GM18870 (cell line): ENCODE data around the gene PITPNB.

Source experiments
- ATAC-seq: cut with Tn5 transposase; IDR thresholded peaks from one replicate; pipeline ENCODE4 v1.9.1; 2021; ENCODE audit warnings: moderate library complexity; ENCODE audit not compliant: unreplicated experiment

The PITPNB gene

DNA sequence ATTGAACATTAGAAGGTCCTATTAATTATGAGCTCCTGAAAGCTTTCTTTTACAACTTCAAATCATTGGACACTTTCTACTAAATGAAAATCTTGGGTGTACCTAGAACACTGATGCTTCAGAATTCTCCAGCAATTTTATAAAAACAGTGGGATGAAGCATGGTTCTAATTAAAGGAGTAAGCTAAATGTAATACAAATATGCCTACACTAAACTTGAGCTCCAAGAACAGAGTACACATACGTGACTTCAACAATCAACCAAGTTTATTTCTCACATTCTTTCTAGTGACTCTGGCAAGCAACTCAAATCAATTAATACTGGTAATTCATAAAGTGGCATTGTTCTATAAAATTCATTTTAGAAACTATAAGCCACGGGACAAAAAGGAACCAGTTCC is 55.5 kb downstream of the PITPNB start:
- no peak for ATAC-seq

DNA sequence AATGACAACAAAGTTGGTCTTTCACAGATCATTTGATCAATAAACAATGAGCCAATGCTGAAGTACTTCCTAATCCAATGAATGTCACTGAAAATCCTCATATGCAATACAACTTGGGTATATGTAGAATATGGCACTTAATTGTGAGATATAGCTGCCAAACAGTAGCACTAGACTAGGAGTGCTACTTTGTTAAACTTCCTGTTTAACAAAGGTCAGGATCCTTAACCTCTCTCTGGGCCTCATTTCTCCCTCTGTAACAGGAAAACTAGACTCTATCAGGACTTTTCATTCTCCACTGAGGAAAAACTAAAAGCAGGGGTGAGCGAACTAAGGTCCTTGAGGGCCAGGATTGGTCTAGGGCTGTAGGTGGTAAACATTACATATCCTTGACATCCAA is 56.1 kb downstream of the PITPNB start:
- ATAC-seq: no peak

DNA sequence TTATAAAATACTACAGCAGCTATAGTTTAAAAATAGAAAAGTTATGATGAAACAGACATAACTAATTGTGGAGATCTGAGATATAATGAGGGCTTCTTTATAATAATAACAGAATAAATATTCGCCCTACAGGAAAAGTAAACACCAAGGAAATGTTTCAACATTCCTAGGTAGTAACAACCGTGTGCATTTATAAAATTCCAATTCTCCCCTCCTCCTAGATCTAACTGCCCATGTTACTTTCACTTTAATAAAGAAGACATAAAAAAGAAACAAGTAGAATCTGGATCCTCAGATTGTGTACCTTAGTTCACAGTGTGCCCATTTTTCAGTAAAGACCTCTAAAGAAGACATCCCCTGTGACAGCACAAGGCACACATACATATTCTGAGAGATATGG is 59.7 kb downstream of the PITPNB start:
- ATAC-seq: no peak

DNA sequence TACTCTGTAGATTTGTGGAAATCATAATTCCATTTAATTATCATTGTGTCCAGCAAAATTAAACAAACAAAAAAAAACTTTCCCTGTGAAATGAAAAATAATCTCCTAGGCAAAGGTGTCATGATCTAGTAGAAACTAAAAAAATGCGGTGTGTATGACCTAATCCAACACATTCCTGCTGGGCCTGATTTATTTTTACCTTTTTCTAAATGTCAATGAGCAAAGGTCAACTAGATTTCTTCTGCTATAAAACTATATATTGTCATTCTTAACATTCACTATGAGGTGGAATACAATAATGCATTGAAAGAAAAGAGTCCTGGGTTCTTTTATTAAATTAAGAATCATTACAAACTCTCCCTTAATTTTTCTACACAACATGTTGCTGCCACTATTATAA is 60.4 kb downstream of the PITPNB start:
- no peak for ATAC-seq

DNA sequence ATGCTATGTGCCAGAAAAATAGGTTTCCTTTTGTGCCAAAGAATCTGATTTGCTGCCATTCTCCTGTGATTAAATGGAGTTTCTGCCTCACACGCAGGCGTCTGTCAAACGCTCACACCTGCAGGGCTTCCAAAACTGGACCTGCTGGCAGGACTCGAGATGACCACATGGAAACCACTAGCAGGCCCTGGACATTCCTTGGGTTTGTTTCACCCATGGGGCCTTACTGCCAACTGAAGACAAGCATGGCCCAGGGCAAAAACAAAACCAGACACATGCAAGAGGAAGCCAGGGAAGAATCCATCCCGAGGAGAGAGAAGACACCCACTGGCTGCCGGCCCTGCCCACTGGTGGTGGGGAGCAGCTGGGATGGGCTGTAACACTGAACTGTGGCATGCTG is 61.6 kb downstream of the PITPNB start:
- ATAC-seq: no peak

DNA sequence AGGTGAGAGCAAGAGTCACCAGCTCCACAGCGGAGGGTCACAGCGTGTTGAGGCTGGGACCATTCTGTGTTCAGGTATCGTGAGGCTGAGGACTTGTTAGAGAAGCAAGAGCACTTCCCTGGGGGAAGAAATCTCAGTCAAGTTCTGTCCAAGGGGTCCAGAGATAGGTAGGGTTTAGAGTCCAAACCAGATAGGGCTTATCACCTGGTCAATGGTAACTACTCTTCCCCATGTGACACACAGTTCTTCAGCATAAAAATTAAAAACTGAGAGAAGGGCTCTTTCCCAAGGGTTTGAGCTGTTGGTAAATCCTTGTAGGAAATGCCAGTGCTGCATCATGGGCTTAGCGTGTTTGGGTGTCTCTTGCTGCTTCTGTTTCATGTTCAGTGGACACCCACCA is 62.7 kb downstream of the PITPNB start:
- ATAC-seq: no peak

DNA sequence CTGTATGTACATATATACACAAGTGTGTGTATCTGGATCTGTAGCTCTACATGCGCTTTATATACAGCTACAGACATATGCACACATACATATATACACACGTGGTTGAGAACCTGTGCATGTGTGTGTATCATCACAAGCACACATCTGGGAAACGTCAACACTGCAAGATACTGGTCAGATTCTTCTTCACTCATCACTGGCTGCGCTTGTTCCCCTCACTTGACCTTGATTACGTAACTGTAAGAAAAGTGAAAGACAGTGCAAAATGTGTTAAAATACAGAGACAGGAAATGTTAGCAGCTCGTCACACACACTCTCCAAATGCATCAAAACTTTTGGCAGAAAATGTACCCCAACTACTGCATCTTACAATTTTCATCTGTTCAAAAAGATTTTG is 65.6 kb downstream of the PITPNB start:
- ATAC-seq: no peak

DNA sequence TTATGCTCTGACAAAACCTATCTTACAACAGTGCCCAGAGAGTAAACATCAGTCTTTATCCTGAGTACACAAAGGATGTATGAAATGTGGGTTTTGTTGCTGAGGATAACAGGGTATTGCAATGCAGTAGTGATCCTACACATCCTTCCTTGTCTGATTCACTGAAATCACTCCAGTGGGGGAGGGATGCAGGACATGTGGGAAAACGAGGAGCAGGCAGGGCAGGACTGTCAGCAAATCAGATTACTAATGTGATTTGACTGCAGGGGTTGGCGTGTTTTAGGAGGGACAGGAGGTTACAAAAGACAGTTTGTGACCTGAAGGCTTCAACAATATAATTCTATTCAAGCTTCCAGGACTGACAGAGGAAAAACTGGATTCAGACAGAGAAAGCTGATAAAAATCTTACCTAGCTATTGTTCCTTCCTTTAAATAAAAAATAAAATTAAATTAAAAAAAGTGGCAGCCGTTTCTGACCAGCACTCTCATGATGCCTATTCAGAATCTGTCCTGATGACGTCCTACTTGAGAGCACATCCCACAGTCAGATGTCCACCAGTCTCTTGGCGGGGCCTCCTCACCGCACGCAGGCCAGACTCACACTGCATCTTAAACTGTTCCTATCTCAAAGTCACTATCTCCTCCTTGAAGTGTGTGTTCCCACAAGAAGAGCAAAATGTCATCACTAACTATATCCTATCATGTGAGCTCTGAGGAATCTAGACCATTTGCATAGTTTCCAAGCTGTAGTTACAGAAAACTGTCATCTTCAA is 66.9 kb downstream of the PITPNB start:
- no peak for ATAC-seq

DNA sequence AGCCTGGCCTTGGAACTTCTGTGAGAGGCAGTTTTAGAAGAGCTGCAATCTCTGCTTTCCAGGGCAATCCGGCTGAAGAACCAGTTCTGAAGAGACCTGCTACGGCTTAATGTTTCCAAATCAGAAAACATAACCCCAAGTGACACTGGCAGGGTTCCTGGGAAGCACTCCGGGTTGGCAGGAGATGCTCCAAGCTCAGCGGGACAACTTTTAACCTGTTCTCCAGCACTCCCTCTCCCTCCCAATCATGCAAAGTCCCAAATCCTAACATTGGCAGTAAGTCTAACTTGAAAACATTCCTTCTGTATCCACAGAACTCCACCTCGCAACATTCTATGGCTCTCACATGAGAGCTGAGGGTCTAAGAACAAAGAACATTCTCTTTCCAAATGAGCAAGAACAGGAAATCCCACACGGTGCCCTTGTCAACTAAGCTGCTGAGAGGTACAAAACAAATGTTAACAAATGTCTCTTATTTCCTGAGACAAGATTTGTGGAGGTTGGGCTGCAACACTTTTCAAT is 69.0 kb downstream of the PITPNB start:
- no peak for ATAC-seq

DNA sequence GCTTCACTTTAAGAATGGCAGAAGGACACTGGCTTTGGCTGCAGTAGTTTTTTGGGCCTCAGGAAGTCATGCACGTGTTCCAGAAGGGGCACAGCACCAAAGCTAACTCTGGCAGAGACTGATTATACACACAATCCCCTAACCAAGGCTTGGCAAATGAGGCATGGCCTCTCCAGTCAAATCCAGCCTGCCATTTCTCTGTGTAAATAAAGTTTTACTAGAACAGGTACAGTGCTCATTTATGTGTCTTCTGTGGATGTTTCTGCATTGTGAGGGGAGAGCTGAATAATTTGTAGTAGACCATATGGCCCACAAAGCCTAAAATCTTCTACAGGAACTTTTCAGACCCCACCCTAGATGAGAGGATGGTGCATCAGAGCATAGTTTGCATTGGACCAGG is 71.1 kb downstream of the PITPNB start:
- no peak for ATAC-seq

DNA sequence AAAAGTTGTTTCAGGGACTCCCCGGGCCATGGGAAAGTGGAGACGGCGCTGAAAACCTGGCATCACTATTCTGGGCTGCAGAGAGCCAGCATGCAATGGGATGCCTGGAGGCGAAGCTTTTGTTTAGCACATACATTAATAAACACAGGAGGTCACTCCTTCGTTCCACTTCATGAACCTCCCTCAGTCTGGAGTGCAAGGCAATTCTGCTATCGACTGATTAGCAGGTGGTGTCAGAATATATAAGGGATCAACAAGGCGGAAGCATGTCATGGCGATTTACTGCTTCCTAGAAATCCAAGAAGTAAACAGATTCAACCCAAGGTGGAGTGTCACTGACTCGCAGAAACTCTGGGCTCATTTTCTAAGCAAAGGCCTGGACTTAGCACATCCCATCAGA is 72.1 kb downstream of the PITPNB start:
- no peak for ATAC-seq

DNA sequence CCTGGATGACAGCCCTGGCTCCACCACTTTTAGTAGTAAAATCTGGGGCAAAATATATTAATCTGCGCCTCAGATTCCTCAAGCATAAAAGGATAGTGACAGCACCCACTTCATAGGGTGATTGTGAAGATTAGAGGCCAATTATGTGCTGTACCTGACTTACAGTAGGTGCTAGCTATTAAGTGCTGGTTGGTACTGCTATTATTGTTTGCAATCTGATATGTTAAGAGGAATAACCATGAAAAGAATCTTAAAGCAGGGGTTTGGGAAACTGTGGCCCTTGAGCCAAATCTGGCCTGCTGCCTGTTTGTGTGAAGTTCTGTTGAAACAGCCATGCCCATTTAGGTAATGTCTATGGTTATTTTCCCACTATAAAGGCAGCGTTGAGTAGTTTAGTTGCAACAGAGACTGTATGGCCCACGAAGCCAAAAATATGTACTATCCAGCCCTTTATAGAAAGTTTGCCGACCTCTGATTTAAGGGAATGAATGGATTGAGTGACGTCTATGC is 72.8 kb downstream of the PITPNB start:
- no peak for ATAC-seq

DNA sequence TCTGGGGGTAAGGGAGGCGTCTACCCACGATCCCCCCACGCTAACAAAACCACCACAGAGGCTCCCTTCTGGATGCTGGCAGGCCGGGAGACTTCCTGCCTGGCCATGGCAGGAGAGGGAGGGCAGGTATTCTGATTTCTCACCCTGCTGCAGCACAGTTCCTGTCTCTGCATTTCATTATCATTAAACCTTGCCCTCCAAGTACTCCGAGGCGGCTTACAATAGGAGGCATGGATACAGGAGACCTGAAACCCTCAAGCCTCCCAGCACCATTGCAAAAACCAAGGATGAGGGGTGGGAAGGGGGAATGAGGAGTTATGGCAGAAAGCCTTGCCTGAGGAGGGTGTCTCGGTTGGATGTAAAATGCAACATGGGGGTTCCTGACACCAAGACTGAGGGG is 73.4 kb downstream of the PITPNB start:
- ATAC-seq: no peak

DNA sequence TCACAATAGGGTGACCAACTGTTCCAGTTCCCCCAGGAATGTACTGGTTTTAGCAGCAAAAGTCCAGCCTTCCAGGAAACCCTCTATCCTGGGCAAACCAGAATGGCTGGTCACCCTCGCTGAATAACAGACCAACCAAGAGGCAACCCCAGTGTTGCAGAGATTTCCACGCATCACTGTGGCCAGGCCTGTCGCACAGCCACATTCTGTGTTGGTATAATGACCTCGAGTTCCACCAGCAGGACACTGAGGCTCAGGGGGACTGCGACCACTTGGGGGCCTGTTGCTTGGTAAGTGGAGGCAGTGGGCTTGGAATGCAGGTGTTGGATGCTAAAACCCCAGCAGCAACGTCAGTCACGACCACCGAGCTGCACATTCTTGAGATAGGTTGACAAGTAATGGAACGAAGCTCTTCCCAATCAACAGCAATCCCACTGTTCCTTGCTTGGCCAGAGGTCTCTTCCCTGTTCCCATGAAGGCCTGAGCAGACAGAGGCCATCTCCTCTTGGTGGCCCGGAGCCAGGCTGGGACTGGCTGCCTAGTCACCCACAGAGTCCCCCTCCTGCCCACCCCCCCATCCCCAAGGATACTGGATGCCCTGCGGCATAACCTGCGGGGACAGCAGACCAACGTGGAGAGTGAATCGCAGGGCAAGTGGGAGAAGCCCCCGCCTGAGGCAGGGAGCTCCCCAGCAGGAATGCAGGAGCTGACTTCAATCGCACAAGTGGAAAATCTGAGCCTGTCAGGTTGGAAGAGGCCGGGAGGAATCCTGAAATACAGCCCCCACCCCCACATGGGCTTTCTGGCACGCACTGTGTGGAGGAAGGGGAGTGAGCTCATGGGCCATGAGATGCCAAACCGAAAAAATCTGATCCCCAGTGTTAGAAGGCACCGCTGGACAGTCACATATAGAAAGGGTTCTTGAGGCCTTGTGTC is 74.1 kb downstream of the PITPNB start:
- ATAC-seq: no peak

DNA sequence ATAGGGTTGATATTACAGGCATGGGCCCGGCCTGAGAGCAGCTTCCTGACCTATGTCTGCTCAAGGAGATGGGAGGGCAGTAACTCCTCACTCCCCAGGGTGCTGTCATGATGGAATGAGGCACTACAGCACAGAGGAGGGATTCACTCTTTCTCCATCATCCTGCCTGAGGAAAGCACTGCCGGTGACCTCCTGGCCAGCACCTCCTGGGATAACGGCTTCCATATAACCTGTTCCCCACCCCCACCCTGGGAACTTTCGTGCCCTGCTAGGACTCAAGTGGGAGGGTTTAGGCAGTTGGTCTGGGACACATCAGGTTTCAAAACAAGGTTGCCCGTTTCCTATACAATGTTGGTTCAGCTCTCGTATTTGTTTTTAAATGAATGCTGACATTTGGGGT is 74.8 kb downstream of the PITPNB start:
- no peak for ATAC-seq

DNA sequence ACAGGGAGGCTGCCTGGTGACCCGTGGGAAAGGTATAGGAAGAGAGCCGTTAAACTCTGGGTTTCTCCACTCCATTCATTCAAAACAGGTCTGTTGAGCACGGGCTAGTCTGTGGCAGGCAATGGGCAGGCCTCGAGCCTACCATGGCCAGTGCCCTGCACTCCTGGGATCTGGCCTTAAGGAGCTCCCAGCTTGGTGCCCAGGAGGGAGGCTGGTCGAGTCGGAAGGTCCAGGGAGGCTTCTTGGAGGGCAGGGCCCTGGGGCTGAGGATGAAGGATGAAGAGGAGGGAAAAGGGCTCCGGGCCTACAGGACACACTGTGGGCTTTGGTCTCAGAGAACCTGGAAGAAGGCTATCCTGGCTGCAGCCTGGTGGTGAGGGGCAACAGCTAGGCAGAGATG is 75.6 kb downstream of the PITPNB start:
- ATAC-seq: no peak

DNA sequence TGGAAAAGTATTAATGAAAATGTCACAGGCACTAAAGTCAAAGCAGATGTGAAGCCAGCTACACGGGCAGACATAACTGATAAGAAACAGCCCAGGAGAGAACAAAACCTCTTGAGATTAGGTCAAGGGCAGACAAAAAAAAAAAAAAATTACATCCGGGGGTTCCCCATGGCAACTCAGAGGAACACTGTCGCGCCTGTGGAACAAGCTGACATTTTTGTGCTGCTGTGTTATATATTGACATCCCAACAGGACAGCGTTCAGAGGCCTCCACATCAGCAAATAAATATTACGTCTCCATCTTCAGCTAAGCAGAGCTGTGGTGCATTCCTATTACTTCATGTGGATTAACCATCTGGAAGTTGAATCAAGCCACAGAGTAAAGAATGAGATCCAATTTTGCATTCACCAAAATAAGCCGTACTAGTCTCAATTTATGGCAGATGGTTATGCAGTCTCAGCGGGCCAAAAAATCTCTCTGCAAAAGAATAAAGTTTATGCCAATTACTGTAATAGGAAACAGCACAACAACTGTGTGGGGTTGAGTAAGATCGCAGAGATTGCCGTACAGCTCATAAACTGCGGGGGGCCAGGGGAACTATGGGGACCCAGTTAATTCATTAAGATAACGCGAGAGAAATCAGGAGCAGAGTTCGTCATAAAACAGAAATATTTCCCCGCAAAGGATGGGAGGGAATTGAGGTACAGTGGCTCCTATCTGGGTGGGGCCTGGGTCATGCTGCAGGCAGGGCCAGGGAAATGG is 76.2 kb downstream of the PITPNB start:
- no peak for ATAC-seq

DNA sequence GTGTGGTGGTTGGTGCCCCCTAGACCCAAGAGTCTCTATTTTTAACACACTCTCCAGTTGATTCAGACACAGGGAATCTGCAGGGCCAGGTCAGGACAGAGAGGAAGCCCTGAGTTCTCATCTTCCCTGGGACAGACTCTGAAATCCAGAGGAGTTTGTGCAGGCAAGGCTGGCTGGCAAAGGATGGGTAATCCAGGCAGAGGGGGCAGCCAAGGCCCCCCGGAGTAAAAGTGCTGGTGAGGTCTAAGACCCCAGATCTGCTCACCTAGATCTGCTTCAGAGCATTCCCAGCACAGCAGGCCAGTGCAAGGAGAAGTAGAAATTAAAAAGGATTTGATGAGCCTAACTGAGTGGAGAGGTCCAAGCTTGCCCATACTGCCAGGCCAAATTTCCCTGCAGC is 76.9 kb downstream of the PITPNB start:
- ATAC-seq: no peak

DNA sequence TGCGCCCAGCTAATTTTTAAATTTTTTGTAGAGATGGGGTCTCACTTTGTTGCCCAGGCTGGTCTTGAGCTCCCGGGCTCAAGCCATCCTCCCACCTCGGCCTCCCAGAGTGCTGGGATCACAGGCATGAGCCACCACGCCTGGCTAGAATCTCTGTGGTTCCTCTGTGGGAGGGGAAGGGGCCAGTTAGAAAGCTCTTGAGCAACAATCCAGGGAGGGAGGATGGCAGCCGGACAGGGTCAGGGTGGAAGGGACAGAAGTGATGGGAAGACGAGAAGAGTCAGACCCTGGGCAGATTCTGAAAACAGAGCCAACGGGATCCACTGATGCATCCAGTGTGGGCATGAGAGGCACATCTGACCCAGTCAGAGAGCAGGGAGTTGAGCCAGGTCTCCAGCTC is 78.6 kb downstream of the PITPNB start:
- ATAC-seq: no peak

DNA sequence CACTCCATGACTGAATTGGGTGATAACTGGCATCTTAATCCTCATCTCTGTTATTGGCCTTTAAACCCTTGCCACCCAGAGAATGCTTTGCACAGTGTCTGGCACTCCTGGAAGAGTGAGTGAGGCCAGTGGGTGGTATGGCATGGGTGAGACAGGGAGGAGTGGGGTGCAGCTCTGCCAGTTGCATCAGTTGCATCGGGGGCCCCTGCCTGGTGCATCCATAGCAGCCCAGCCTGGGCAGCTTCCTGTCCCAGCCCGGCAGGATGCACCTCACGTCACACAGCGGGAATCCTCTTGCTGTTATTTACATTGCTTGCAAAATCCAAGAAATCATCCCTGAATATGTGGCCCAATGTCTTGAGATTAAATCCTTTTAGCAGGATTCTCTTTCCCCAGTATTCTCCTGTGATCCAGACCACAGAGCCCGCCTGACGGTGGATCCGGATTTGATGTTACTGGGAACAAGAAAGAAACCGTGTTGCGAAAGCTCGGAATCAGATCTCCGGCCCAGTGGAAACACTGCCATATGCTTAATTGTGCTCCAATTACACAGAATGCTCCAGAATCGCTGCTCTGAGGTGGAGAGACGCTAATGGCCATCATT is 79.9 kb downstream of the PITPNB start:
- ATAC-seq: no peak

DNA sequence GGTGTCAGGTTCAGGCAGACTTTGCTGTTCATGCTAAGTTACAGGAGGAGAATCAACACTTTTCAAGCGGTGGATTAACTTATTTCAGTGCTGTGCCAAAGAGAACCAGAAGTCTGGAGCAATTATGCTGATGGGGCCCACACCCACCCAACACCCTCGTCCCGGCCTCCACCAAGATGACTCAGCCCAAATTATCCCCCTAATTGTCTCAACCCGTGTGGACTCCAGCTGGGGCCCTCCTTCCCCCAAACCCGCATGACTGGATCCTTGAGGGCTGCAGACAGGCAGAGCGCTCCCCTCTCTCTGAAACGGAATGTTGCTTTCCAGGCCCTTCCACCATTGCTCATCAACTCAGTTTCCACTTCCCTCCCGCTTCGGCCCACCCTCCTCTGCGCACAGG is 82.9 kb downstream of the PITPNB start:
- no peak for ATAC-seq
